HepG2 (cell line): ENCODE results near the gene TSPAN32. TPM values are rescaled to one million over a fixed set of nuclear protein-coding genes. Genes with fewer than 3 reads are reported as not detected.

ENCODE experiments used
- ATAC-seq: fragments of 200-7000 bp; cut with Tn5 transposase; 3 replicates; pipeline ENCODE4 v1.9.1; 2020; ENCODE audit warnings: mild to moderate bottlenecking, moderate library complexity
- BruUV-seq: library from RNA; stranded (reverse); fragments of 400-500 nt; replicated peaks from 2 replicates; lab custom pipeline; 2021; lab: Mats Ljungman, UMichigan
- CTCF ChIA-PET: fragments of 300-600 bp; formaldehyde crosslinking; extraction: SDS; loops from one replicate; lab custom pipeline; 2021; ENCODE audit warnings: low total read pairs, inconsistent platforms, low intra/inter-chr PET ratio; lab: Yijun Ruan, JAX
- POLR2A ChIA-PET: fragments of 350-600 bp; sonication (Branson Sonifier 250); formaldehyde crosslinking; loops from one replicate; lab custom pipeline; 2020; ENCODE audit warnings: antibody characterized with exemption, inconsistent platforms; lab: Yijun Ruan, JAX
- DNase-seq: peaks from one replicate; pipeline ENCODE4 v3.0.0-alpha.2; 2015; ENCODE audit warnings: low spot score
- FAIRE-seq: peaks from 3 replicates; lab custom pipeline; 2011; peaks lifted over from hg19 to GRCh38; lab: Jason Lieb, UNC
- H2AFZ ChIP-seq: one replicate; pipeline ENCODE4 v1.6.1; 2011; ENCODE audit warnings: low read length, inconsistent platforms
- H3K27ac ChIP-seq: fragments of 300-600 bp; 3 replicates; pipeline ENCODE4 v1.8.0; 2011; ENCODE audit warnings: mixed run types, mild to moderate bottlenecking, mixed read lengths, low read length, inconsistent platforms; ENCODE audit not compliant: insufficient read depth; ENCODE audit errors: extremely low read length
- H3K27me3 ChIP-seq, 2 experiments: fragments of 200-600 bp in 1 of 2; 2 replicates in 1 of 2; 3 replicates in 1 of 2; pipeline versions ENCODE4 v1.6.0 to v1.8.0; 2011; ENCODE audit warnings: low read length in 2 of 2, mild to moderate bottlenecking in 2 of 2, moderate library complexity in 2 of 2, inconsistent platforms in 1 of 2; ENCODE audit not compliant: insufficient read depth in 2 of 2, control insufficient read depth in 1 of 2
- H3K36me3 ChIP-seq, 2 experiments: fragments of 200-600 bp in 1 of 2; replicated peaks in 1 of 2; 2 replicates in 1 of 2; 3 replicates in 1 of 2; pipeline versions ENCODE4 v1.5.1 to v1.8.0; 2011; ENCODE audit warnings: low read length in 2 of 2, inconsistent platforms in 1 of 2; ENCODE audit not compliant: insufficient read depth in 2 of 2, control insufficient read depth in 1 of 2
- H3K4me1 ChIP-seq: 2 replicates; pipeline ENCODE4 v1.5.1; 2012; ENCODE audit warnings: low read length, inconsistent platforms; ENCODE audit not compliant: insufficient read depth
- H3K4me2 ChIP-seq: 2 replicates; pipeline ENCODE4 v1.6.0; 2011; ENCODE audit warnings: low read depth, low read length, inconsistent platforms
- H3K4me3 ChIP-seq, 3 experiments: fragments of 200-600 bp in 1 of 3; sonication (generic), shearing (Covaris generic) in 1 of 3; replicated peaks in 1 of 3; 2 replicates each; pipeline ENCODE4 v1.5.1; 2011 to 2016; ENCODE audit warnings: low read length in 3 of 3, inconsistent platforms in 2 of 3, low read depth in 2 of 3, mild to moderate bottlenecking in 2 of 3, control low read depth in 1 of 3, mixed read lengths in 1 of 3; ENCODE audit not compliant: insufficient read depth in 1 of 3
- H3K79me2 ChIP-seq: one replicate; pipeline ENCODE4 v1.6.1; 2011; ENCODE audit warnings: low read length, inconsistent platforms; ENCODE audit not compliant: insufficient read depth
- H3K9ac ChIP-seq: 2 replicates; pipeline ENCODE4 v1.6.0; 2011; ENCODE audit warnings: mild to moderate bottlenecking, low read depth, low read length, inconsistent platforms; ENCODE audit not compliant: insufficient read depth
- H3K9me3 ChIP-seq: 2 replicates; pipeline ENCODE4 v1.5.1; 2012; ENCODE audit warnings: mild to moderate bottlenecking, low read length
- H4K20me1 ChIP-seq: 2 replicates; pipeline ENCODE4 v1.6.0; 2011; ENCODE audit warnings: inconsistent platforms, mild to moderate bottlenecking, low read length, moderate library complexity; ENCODE audit not compliant: insufficient read depth
- ZNF251 ChIP-seq: sonication (generic); formaldehyde crosslinking; IDR thresholded peaks from 2 replicates; pipeline ENCODE4 v1.9.0; 2021; ENCODE audit warnings: mild to moderate bottlenecking, missing genetic modification reagents
- ZNF44 ChIP-seq: sonication (generic); formaldehyde crosslinking; IDR thresholded peaks from 2 replicates; pipeline ENCODE4 v1.5.1; 2020; ENCODE audit warnings: mild to moderate bottlenecking, missing genetic modification reagents
- ZNF644 ChIP-seq: IDR thresholded peaks from 2 replicates; pipeline ENCODE4 v1.6.1; 2016; ENCODE audit warnings: low read depth
- ZNF782 ChIP-seq: sonication (generic); formaldehyde crosslinking; IDR thresholded peaks from 2 replicates; pipeline ENCODE4 v1.4.0; 2020; ENCODE audit warnings: missing genetic modification reagents, mild to moderate bottlenecking, borderline replicate concordance
- ZSCAN5A ChIP-seq: sonication (generic); formaldehyde crosslinking; IDR thresholded peaks from 2 replicates; pipeline ENCODE4 v1.8.0; 2022; ENCODE audit warnings: mild to moderate bottlenecking, missing genetic modification reagents, borderline replicate concordance
- WGBS: methylation state at CpG from one replicate; pipeline ENCODE4 v1.1.6; 2017; ENCODE audit warnings: low lambda C conversion rate; 5-methylcytosine and 5-hydroxymethylcytosine counted together
- in situ Hi-C: cut with HindIII; loops from 2 replicates; pipeline ENCODE4 v1.10.0; 2017; ENCODE audit warnings: low pct_unique_long_range_greater_than_20kb; ENCODE audit not compliant: extremely low pct_ligation_motif_present
- intact Hi-C: fragments of 100-400 bp; cut with micrococcal nuclease; formaldehyde crosslinking; loops from one replicate; pipeline ENCODE4 v1.10.0; 2022; ENCODE audit not compliant: unreplicated experiment
- polyA plus RNA-seq, 8 experiments: library from polyadenylated mRNA; depleted of rRNA in 3 of 8; stranded (reverse) in 7 of 8; unstranded in 1 of 8; fragments of >200 nt; fragmentation: Illumina TruSeq in 4 of 8; extraction: Trizol in 4 of 8; gene quantifications; 2 replicates each; pipeline versions ENCODE4 v1.2.1 to v1.2.3, GENCODE V29; 2011 to 2016; ENCODE audit warnings: low read depth in 4 of 8, missing spikeins in 1 of 8, mixed read lengths in 1 of 8; ENCODE audit not compliant: insufficient read depth in 1 of 8
- total RNA-seq, 5 experiments: library from RNA; depleted of rRNA; stranded (reverse); fragments of >200 nt; fragmentation: Illumina TruSeq; extraction: Trizol; gene quantifications; 2 replicates each; pipeline ENCODE4 v1.2.3, GENCODE V29; 2016; ENCODE audit warnings: low read depth in 1 of 5

The TSPAN32 gene
- total and polyA plus RNA-seq, 2 of the 13 experiments (the other 11 are each of a cell fraction or from before 2014, with no cell fraction given) = 0.09 to 0.70 TPM

- no TSS peak for BruUV-seq
- intact Hi-C loops = no loop called here
- in situ Hi-C loops = no loop called here
These were observed 1.4 kb upstream of the TSPAN32 start for GRCh38 chr11:2300290-2300935.

More at GRCh38 chr11:2300290-2300935, 1.4 kb upstream of the TSPAN32 start:
- DNase-seq (no peak), FAIRE-seq (no peak), ATAC-seq (no peak)
- 67% methylated on average over 1 of the region's 19 CpGs for WGBS
- Histone ChIP-seq H3K79me2 (no peaks in the 10 kb centered on the region), H2AFZ (no peak overlapping the region), H4K20me1 (no peaks in the 10 kb centered on the region), H3K4me3 (no peak overlapping the region), H3K9ac (no peak overlapping the region), H3K4me1 (peaks cover 31% of the 10 kb centered on the region), H3K9me3 (no peaks in the 10 kb centered on the region), H3K27ac (no peak overlapping the region), H3K4me2 (no peak overlapping the region), H3K36me3 (no peaks in the 10 kb centered on the region), H3K27me3 (peaks cover 2 to 20% of the 10 kb centered on the region in 2 experiments; a peak in 2 of 5 replicates)
- ChIA-PET POLR2A (no interaction called here), CTCF (interaction anchor here (3.6 kb wide), 1 partner anchor 103 kb away, joined by 72 read pairs; no protein-coding TSS in a partner anchor)
- no peak for TF ChIP-seq ZNF44 (CRISPR knock-in tag)
- TF ChIP-seq ZSCAN5A = no peak
- no peak for TF ChIP-seq ZNF782 (CRISPR knock-in tag)
- TF ChIP-seq ZNF251 (CRISPR knock-in tag) = no peak
- no peak for TF ChIP-seq ZNF644
